WI38 (cell line): ENCODE measurements around the gene SLC4A1AP.
"Not testable (repeated sequence)": the region's sequence is repeated elsewhere in the genome, so short reads cannot be mapped to it uniquely, and the experiment has no call there.

Source experiments
- H3K4me3 ChIP-seq: 2 replicates; pipeline ENCODE4 v1.5.1; 2011; ENCODE audit warnings: low read depth, mild to moderate bottlenecking, control low read depth, low read length
- CTCF ChIP-seq: IDR thresholded peaks from 2 replicates; pipeline ENCODE4 v1.5.1; 2012; ENCODE audit warnings: low read depth, mild to moderate bottlenecking, control low read depth, low read length

Gene SLC4A1AP

GRCh38 chr2:27663285-27664153 lies at the start of gene SLC4A1AP, which contains the start of gene SUPT7L:
Gene SLC4A1AP (plus strand): TSS chr2:27663889. CDS start chr2:27663915, 26 bp downstream.
Gene SUPT7L (minus strand): TSS chr2:27663614. CDS start chr2:27662192, 1,422 bp downstream.
- no peak for TF ChIP-seq CTCF
- peak within 1 kb of the TSS; percentile 96 for H3K4me3 ChIP-seq

GRCh38 chr2:27613985-27614384 lies 49.7 kb upstream of the SLC4A1AP start:
- TF ChIP-seq CTCF: no peak
- no peak overlapping the region for H3K4me3 ChIP-seq

- no peak overlapping the region for H3K4me3 ChIP-seq
- no peak for TF ChIP-seq CTCF
Observed at GRCh38 chr2:27615316-27615715, 48.4 kb upstream of the SLC4A1AP start.

GRCh38 chr2:27621524-27621923 lies 42.2 kb upstream of the SLC4A1AP start:
- H3K4me3 ChIP-seq: no peak overlapping the region
- no peak for TF ChIP-seq CTCF

- no peak overlapping the region for H3K4me3 ChIP-seq
- TF ChIP-seq CTCF: no peak
Observed at GRCh38 chr2:27622921-27623384, 40.7 kb upstream of the SLC4A1AP start.

- no peak for TF ChIP-seq CTCF
- no peak overlapping the region for H3K4me3 ChIP-seq
Observed at GRCh38 chr2:27624943-27625342, 38.7 kb upstream of the SLC4A1AP start.

GRCh38 chr2:27626323-27626722 lies 37.4 kb upstream of the SLC4A1AP start:
- H3K4me3 ChIP-seq: not testable (repeated sequence)

- H3K4me3 ChIP-seq: not testable (repeated sequence)
Observed at GRCh38 chr2:27626921-27627320, 36.8 kb upstream of the SLC4A1AP start.
